Activated CD4-positive, alpha-beta T cell treated with anti-CD3 and anti-CD28 coated beads, Interleukin-10, Interleukin-2, amounts not matched to agents 100 ng/mL and 50 ng/mL, durations not matched to agents 16 hours and 8 hours (primary cell): ENCODE data around the gene WNT7A.

Experiments
- DNase-seq: peaks from one replicate; pipeline ENCODE4 v3.0.0-alpha.2; 2020

The WNT7A gene

DNA sequence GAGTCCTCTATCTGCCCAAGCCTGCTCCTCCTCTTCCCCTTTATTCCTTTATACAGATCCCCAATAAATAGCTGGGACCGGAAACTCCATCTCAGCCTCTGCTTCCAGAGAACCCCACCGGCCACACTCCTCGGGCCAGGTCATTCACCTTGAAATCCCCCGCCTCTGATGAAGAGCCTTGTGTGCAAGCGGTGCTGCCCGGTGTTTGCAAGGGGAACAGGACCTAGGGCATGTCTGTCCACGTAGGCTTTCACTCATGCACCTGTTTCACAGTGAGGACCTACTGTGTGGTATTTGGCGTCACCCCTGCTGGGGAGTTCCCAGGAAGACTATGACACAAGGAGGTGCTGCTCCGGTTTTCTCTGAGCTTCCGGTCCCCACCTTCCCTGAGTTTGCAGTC, 54.0 kb downstream of the WNT7A start:
- no peak for DNase-seq

DNA sequence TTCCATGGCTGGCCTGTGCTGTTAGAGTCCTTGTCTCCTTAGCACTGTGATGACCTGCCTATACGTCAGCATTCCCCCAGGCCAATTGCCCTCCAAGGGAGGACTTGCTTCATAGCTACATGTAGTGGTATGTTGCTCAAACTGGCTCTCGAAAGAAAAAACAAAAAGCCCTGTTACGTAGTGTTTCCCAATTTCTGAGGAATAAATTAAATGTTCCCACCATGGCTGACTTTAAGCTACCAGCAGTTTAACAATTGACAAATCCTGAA, 54.6 kb downstream of the WNT7A start:
- no peak for DNase-seq

DNA sequence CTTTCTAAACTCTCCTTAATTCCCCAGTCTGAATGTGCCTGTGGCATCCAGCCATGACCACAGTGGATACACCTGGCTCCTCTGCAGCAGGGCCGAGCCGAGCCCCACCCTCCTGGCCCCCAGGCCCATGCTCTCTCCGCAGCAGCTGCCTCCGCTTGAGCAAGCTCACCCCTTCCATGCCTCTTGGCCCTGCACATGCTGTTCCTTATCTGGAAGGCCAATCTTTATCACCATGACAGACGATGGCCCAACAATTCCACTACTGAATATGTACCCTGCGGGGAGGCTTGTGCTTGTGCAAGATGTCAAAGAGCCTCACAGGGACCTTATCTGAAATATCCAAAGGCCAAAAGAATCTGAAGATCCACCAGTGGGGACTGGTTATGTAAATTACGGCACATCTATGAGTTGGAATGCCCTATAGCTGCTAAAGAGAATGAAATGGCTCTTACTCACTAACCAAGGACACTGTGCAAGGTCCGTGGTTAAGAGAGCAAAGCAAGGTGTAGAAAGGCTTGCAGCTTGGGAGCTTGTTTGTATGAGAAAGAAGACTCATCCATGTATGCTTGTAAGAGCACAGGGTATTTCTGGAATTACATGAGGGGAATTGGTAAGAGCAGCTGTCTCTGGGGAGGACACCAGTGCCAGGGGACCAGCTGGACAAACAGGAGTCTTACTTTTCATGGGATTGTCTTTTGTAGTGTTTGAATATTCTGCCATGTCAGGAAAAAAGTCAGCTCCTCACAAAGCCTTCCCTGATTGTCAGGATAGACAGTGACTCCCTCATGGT, 55.2 kb downstream of the WNT7A start:
- no peak for DNase-seq

DNA sequence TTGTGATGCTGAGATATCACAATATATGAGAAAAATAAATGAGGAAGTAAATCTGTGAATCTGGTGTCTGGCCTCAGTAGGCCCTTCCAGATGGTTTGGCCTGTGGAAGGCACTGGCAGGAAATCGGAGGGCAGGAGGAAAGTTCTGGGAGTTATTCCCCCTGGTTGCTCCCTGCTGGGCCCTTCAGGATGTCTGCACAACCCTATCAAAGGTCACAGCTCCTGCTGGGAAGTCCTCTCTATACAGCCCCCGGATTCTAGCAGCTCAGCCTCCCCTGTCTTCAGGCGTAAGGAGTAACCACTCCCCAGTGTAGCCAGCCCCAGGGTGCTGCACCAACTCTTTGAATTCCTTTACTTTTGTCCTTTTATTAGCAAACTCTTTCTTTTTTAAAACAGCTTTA, 56.2 kb downstream of the WNT7A start:
- no peak for DNase-seq

DNA sequence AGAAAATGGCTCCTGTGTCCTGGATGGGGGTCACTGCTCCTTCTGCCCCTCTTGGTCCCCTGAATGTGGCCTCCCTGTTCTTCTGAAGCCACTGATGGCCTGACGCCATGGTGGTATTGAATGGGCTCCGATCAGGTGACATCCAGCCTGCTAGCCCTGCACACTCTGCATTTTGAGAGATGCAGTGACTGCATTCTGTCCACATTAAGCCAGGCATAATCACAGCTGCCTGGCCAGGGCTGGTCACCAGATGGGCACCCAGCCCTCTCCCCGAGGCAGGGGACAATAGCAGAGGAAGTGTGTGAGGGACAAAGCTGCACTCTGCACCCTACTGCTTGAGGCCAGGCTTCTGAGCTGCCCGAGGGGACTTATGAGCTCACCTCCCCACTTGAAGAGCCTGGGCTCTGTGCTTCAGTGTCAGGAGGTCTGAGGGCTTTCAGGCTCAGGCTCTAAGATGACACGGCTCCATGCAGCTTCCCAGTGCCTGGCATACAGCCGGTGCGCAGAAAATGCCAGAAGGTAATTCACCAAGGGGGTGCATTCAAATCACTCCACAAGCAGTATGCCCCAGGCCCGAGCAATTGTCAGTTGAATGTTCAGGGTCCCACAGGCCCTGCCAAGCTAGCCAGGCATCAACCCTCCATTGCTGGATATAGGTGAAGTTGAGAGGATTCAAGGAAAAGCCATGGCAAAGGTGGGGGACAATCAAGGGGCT, 56.8 kb downstream of the WNT7A start:
- DNase-seq = no peak

DNA sequence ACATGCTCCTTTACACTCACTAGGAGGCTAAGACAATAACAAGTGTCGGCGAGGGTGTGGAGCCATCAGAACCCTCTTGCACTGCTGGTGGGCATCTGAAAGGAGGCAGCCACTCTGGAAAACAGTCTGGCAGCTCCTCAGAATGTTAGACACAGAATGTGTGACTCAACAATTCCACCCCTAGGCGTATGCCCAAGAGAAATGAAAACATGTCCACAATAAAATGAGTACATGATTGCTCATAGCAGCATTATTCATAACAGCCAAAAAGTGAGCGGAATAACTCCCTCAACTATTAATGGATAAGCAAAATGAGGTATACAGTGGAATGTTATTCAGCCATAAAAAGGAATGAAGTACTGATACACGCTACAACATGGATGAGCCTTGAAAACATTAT, 57.8 kb downstream of the WNT7A start:
- DNase-seq = no peak

DNA sequence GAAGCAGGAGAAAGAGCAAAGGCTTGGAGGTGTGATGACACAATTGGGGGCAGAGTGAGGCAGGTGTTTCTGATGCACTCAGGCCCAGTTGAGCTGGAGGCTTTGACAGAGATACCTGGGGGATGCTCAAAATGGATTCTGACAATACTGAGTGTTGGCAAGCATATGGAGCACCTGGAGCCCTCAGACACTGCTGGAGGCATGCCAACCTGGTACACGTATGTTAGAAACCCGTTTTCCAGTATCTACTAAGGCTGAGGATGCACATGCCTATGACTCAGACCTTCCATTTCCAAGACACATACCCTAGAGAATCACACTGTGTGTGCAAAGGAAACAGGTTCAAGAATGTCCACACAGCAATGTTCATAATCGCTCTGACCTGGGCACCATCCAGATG, 58.7 kb downstream of the WNT7A start:
- no peak for DNase-seq

DNA sequence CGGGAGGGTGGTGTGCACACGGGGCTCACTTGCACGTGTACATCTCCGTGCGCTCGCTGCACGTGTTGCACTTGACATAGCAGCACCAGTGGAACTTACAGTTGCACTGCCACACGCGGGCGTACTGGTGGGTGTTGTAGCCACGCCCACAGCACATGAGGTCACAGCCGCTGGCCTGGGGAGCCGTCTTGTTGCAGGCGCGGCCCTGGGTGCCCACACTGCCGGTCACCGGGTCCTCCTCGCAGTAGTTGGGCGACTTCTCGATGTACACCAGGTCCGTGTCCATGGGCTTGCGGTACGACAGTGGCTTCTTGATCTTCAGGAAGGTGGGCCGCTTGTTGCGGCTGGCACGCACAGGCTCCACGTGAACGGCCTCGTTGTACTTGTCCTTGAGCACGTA, 61.0 kb downstream of the WNT7A start:
- DNase-seq = no peak

DNA sequence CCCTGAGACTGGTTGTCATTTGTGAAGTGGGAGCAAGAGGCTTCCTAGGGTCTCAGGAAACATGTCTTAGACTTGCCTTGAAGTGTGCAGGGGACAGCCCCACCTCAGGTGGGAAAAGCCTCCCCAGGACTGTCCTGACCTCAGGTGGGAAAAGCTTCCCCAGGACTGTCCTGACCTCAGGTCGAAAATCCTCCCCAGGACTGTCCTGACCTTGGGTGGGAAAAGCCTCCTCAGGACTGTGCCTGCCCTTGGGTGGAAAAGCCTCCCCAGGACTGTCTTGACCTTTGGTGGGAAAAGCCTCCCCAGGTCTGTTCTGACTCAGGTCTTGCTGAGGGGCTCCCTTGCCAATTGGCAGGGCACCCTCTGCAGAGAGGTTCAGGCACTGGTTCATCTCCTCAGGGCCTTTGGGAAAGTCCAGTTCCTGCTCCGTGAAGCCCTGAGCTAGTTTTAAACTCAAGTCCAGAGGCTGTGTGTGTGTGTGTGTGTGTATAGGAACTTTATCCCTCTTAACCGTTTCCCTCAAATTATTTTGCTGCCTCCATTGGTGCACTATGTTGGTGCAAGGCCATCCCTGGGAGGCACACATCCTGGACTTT, 64.7 kb downstream of the WNT7A start:
- no peak for DNase-seq

DNA sequence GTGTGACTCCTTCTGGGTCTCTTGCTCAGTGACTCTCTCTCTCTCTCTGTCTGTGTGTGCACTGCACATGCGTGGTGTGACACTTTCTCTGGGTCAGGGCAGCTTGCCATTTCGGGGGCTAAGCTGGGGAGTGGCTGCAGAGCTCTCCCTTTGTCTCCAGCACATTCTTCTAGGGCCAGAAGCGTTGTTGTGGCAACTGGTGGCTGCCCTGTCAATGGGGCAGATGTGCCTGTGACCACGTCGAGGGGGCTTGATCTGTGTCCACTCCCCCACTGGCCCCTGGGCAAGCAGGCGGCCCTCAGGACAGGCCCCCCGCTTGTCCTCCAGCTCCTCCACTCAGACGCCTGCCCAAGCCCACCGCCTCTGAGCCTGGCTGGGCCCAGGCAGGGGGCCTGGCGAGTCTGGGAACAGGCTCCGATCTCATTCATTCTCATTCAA, 67.8 kb downstream of the WNT7A start:
- no peak for DNase-seq

DNA sequence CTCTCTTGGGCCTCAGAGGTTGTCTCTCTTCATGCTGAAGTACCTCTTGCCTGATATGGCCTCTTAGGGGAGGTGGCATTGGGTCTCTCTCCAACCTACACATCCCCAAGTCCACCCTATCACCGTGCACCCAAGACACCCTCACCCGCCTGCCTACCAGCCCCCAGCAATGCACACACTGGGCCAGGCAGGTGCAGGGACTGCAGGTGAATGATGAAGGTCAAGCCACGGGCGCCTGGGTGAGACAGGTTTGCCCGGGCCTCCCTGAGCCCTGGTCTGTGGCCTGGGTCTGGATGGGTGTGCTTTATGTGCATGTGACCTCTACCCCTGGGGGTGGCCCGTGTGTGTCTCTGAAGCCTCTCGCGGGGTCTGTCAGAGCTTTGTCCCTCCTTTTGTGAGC, 68.3 kb downstream of the WNT7A start:
- DNase-seq = no peak

DNA sequence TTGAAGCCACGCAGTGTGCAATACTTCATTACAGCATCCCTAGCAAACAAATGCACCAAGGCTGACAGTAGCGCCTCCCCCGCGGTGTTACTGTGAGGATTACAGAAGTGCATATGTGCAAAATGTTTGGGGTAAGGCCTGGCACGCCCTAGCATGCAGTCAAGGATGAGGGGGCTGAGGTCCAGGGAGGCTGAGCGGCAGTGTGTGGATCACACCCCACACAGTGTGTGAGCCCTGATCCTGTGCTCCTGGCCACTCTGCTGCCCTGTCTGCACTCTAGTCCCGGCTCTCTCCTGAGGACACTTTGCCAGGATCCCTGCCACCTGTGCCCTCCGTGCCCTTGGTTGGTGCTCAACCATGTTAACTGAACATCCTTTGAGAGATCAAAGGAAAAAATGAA, 71.3 kb downstream of the WNT7A start:
- DNase-seq = no peak

DNA sequence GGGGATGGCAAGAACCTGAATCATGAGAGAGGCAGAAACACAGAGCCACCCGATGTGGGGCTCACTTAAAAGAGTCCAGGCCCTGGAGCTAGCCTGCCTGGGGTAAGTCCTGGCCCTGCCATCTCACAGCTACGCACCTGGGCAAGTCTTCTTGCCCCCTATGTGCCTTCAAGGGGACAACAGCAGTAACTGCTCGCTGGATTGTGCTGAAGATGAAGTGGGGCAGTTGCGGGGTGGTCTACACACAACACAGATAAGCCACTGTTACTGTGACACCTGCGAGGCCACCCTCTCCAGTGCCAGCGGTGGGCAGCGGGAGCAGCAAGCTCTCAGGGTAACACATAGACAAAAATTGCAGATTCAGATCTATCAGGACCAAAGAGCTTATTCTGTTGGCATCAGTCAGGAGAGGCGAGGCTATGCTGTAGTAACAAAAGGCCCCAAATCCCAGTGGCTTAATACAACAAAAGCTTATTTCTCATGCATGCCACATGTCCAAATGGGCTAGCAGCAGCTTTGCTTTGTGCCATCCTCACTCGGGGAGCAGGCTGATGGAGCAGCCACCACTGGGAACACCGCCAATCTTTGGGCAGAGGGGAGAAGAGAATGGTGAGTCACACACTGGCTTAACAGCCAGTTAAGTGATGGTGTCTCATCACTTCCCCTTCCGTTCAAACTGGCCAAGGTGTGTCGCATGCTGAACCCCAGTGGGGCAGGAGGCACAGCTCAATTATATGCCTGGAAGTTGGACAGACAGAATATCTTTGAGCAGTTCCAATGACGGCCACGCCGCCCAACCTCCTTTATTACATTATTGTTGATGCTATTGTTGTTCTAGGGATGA, 78.3 kb downstream of the WNT7A start:
- DNase-seq = no peak

DNA sequence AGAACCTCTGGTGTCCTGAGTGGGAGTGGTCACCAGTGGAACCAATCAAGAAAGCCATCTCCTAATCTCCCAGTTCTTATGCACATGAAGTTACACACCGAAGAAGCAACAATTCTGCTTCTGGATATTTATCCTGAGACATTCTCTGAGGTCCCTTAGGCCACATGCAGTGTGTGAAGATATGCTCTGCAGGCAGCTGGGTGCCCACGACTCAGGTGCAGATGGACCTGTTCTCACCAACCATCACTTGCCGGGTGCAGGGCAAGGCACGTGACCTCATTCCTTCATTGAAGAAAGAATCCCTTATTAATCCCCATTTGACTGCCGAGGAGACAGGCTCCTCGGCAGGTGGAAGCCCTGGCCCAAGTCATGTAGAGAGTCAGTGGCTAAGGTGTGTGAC, 79.8 kb downstream of the WNT7A start:
- no peak for DNase-seq

DNA sequence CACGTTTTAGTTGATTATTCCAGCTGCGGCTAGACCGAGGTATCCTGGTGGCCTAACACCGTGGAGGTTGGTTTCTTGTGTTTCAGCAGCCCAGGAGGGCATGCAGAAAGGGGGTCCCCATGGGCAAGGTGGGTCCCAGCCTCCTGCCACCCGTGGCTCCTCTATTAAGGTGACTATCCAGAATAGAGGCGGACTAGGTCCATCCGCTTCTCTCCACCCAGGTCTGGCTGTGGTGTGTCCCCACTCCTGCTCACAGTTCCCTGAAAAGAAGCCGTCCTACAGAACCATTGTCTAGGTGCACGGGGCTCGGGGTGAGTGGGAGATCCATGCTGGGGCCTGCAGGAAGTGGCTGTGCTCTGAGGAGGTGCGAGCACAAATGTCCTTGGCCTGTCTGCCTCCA, 81.5 kb downstream of the WNT7A start:
- DNase-seq = no peak

DNA sequence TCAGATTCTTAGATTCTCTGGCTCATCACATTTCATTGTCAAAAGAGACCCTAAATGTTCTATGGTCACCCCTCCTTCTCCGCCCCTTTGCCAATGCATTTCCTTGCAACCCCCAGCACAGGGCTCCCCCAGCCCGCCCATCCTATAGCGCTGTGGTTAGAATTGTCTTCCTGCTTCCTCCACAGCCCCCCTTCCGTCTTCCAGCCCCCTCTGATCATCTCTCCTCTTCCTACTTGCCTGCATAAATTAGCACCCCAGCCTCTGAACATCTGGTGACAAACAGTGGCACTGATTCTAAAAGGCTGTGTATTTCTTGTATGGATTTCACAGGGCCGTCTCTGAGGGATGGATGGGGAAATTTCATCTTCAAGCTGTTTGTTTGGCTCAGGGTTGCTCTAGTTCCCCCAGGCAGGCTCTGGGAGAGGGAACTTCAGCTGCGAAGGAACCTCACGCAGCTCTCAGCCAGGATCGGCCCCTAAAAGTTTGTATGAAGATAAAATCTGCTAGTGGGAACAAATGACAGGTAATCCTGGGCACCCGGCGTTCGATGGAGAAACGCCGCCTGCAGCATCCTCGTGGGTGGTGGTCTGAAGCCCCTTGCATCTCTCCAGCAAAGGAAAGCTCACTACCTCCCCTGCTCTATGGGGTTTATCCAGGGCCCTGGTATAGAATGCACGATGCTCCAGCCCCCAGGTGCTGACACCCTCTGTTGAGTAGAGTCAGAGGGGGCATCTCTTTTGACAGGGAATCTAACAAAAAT, 83.0 kb downstream of the WNT7A start:
- no peak for DNase-seq

DNA sequence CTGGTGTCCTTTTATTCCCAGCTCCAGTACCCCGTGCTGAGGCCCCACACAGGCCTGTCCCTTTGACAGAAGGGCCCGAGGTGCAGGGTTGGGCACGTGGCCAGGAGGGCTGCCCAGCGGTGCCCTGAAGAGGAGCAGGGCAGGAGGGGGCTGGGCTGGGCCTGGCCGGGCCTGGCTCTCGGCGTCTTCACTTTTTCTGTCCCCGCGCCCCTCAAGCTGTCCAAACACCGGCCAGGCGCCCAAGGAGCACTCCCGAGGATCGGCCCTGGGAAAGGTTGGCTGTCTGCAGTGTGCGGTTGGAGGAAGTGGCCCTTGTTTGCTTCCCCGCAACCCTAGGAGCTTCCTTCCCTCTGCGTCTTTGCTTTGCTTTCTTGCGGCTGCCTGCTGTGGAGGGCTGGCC, 84.1 kb downstream of the WNT7A start:
- no peak for DNase-seq

DNA sequence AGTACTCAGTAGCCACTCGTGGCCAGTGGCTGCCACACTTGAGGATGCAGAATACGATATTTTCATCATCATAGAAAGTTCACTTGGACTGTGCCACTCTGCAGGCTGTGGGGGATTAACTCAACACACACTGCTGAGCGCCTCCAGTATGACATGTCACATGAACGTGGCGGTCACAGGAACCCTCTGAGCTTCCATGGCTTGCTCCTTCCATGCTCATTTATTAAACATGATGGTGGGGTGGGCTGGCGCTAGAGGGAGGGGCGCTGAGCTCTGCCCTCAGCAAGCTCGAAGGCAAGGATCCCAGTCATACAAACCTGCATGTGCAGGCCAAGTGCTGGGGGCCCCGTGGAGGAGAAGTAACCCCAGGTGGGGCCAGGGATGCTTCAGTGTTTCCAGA, 85.5 kb downstream of the WNT7A start:
- DNase-seq = no peak

DNA sequence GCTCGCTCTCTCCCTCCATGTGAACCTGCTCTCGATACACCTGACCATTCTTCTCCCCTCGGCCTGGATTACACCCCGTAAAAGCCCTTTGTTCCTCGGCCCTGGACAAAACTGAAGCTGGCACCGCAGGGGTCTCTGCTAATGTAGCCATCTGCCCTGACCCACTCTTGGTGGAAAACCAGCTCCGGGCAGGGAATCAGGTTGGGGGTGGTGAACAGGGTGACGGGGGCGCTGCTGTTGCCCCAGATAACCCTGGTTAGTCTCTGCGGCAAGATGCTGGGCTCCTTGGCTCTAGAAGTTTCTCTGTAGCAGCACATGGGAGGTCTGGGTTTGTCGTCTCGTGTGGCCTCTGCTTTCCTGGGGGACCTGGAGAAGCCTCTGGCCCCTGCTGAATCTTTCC, 86.4 kb downstream of the WNT7A start:
- no peak for DNase-seq

DNA sequence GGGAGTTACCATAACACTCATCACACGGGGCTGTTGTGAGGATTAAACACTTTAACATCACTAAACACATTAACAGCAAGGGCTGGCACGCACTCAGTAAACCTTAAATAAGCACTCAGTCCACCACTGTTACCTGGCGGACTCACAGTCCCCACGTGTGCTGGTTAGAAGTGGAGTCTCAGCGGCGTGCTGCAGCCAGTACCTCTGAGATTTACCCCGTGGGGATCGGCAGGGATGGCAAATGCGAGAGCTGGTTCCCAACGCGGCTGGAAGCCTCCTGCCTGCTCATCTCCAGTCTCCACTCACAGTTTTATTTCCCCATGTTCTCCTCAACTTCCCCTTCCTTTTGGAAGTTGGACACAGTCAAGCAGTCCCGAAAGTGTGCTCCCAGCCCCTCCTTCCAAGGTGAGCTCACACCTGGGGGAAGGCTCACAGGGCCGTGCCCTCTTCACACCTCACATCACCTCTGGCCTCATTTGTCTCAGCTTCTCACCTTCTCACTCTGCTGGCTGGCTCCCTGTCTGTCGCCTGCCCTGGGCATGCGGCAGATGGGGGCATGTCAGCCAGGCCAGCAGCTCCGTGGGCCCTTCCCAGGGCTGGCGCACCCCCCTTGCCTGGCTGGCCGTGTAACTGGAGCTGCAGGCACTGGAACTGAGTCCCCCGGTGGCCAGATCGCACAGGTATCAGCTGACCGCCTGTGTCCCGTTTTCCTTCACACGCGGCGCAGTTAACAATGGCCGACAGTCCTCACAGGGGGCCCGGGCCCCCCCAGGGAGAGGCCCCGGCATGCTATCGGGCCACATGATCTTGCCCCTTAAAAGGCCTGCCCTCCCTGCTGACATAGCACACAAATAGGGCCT, 87.1 kb downstream of the WNT7A start:
- no peak for DNase-seq

DNA sequence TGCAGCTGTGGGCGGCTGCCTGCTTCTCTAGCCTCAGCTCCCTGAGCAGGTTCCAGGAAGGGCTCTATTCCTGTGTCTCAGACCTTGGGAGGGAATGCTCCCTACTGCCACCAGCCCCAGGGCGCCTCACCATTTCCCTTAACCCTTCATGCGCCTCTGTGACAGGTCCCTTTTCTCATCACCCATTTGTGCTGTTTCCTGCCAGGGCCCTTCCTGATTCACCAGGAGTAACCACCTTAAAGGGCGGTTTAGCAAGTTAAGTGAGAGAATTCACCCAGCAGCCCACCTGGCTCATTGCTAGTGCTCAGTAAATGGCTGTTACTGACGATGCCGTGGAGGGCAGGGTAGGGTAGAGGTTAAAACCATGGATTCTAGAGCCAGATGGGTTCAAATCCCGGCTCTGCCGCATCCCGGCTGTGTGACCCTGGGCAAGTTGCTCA, 87.8 kb downstream of the WNT7A start:
- DNase-seq = no peak
